Activated T-helper 17 cell treated with anti-CD3 and anti-CD28 coated beads, Interleukin-2, amount 50 U/mL, for 72 hours (primary cell): ENCODE measurements around the gene SPATA3. TPM values are rescaled to one million over a fixed set of nuclear protein-coding genes. Genes with fewer than 3 reads are reported as not detected.
"Not testable (repeated sequence)": the region's sequence is repeated elsewhere in the genome, so short reads cannot be mapped to it uniquely, and the experiment has no call there.

ENCODE experiments used
- ATAC-seq: fragments of 150-1000 bp; cut with Tn5 transposase; replicated peaks from 2 replicates; pipeline ENCODE4 v1.10.0; 2021; ENCODE audit warnings: mild to moderate bottlenecking, moderate library complexity
- H3K27ac Mint-ChIP-seq: one replicate; pipeline ENCODE4 v1.8.0; 2022; ENCODE audit warnings: mixed read lengths
- H3K27me3 Mint-ChIP-seq: one replicate; pipeline ENCODE4 v1.8.0; 2022; ENCODE audit warnings: mixed read lengths
- H3K36me3 Mint-ChIP-seq: one replicate; pipeline ENCODE4 v1.8.0; 2022; ENCODE audit warnings: low read depth, mild to moderate bottlenecking, mixed read lengths
- H3K4me1 Mint-ChIP-seq: one replicate; pipeline ENCODE4 v1.8.0; 2022; ENCODE audit warnings: mixed read lengths
- H3K4me3 Mint-ChIP-seq: one replicate; pipeline ENCODE4 v1.8.0; 2022; ENCODE audit warnings: mild to moderate bottlenecking, mixed read lengths
- H3K9me3 Mint-ChIP-seq: one replicate; pipeline ENCODE4 v1.8.0; 2022; ENCODE audit warnings: mixed read lengths
- total RNA-seq, 2 donors: library from RNA; stranded (reverse); gene quantifications; one replicate each; pipeline ENCODE4 v1.2.3, GENCODE V29; 2022

The SPATA3 gene
- total RNA-seq, 2 donors from 2014 or later = 2.2 to 2.5 TPM

DNA sequence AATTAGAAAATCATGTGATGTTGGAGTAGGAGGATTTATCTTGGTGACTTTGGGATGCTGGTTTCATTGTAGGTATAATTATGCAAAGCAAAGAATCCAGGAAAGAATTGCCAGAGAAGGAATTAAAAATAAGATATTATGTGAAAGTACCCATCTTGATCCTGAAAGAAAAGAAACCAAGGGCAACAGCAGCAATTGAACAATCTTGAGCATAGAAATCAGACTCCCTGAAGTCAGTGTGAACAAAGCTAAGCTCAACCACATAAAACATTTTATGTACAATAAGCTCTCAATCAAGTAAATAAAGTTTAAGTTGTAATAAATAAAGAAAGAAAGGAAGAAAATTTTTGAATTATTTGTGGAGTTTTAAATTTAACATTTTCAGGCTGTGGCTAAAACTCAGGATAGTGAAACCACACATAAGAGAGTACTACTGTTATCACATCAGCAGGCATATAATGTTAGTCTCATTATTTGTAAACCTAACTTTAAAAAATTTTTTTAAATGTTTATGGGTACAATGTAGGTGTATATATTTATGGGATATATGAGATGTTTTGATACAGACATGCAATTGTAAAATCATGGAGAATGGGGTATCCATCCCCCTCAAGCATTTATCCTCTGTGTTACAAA, 38.0 kb upstream of the SPATA3 start:
- Mint-ChIP-seq H3K4me3 (peak overlapping the region; percentile 94), H3K27me3 (peaks cover 20% of the 10 kb centered on the region), H3K9me3 (peaks cover under 1% of the 10 kb centered on the region), H3K36me3 (peaks cover 26% of the 10 kb centered on the region), H3K4me1 (peaks cover 33% of the 10 kb centered on the region), H3K27ac (peak overlapping the region; percentile 96)
- ATAC-seq = peak; percentile 20

GRCh38 chr2:230958820-230959756, 36.8 kb upstream of the SPATA3 start:
- ATAC-seq = no peak
- peaks cover 26% of the 10 kb centered on the region for H3K36me3 Mint-ChIP-seq
- H3K27ac Mint-ChIP-seq = peak overlapping the region; percentile 96
- H3K4me3 Mint-ChIP-seq = peak overlapping the region; percentile 94
- peaks cover 4% of the 10 kb centered on the region for H3K9me3 Mint-ChIP-seq
- peaks cover 28% of the 10 kb centered on the region for H3K4me1 Mint-ChIP-seq
- H3K27me3 Mint-ChIP-seq = peaks cover 17% of the 10 kb centered on the region

- peaks cover 23% of the 10 kb centered on the region for H3K4me1 Mint-ChIP-seq
- peaks cover 4% of the 10 kb centered on the region for H3K9me3 Mint-ChIP-seq
- H3K36me3 Mint-ChIP-seq = peaks cover 21% of the 10 kb centered on the region
- peaks cover 16% of the 10 kb centered on the region for H3K27me3 Mint-ChIP-seq
- no peak overlapping the region for H3K4me3 Mint-ChIP-seq
- ATAC-seq = no peak
- H3K27ac Mint-ChIP-seq = no peak overlapping the region
Observed at GRCh38 chr2:230960026-230960425, 35.9 kb upstream of the SPATA3 start.

DNA sequence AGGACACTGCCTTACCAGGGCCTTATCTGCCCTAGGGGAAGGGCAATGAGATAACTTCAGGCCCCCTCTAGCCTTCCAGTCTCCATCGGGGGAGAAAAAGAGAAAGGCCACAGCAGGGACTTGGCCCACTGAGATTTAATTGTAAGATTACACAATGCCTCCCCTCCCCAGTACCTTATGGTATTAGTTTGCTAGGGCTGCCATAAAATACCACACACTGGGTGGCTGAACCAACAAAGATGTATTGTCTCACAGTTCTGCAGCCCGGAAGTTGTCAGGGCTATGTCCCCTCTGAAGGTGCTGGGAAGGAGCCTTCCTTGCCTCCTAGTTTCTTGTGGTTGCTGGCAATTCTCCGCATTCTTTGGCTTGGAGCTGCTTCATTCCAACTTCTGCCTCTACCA, 34.8 kb upstream of the SPATA3 start:
- peaks cover 4% of the 10 kb centered on the region for H3K9me3 Mint-ChIP-seq
- H3K36me3 Mint-ChIP-seq = peaks cover 21% of the 10 kb centered on the region
- H3K4me1 Mint-ChIP-seq = peaks cover 17% of the 10 kb centered on the region
- ATAC-seq = no peak
- no peak overlapping the region for H3K27ac Mint-ChIP-seq
- H3K27me3 Mint-ChIP-seq = peaks cover 12% of the 10 kb centered on the region
- H3K4me3 Mint-ChIP-seq = no peak overlapping the region

- H3K27me3 Mint-ChIP-seq = peaks cover 8% of the 10 kb centered on the region
- peaks cover under 1% of the 10 kb centered on the region for H3K4me1 Mint-ChIP-seq
- no peak for ATAC-seq
- H3K27ac Mint-ChIP-seq = no peak overlapping the region
- no peak overlapping the region for H3K4me3 Mint-ChIP-seq
- H3K36me3 Mint-ChIP-seq = no peaks in the 10 kb centered on the region
- H3K9me3 Mint-ChIP-seq = peaks cover 4% of the 10 kb centered on the region
Observed at GRCh38 chr2:230964136-230964730, 31.7 kb upstream of the SPATA3 start.

GRCh38 chr2:230967113-230967512, 28.8 kb upstream of the SPATA3 start:
- no peak overlapping the region for H3K4me3 Mint-ChIP-seq
- peaks cover 4% of the 10 kb centered on the region for H3K9me3 Mint-ChIP-seq
- H3K4me1 Mint-ChIP-seq = peaks cover 6% of the 10 kb centered on the region
- H3K27me3 Mint-ChIP-seq = peaks cover 4% of the 10 kb centered on the region
- no peak for ATAC-seq
- H3K27ac Mint-ChIP-seq = no peak overlapping the region
- no peaks in the 10 kb centered on the region for H3K36me3 Mint-ChIP-seq

- ATAC-seq, H3K4me1 Mint-ChIP-seq, H3K27ac Mint-ChIP-seq, H3K36me3 Mint-ChIP-seq, H3K27me3 Mint-ChIP-seq, H3K9me3 Mint-ChIP-seq: not testable (repeated sequence)
- peak overlapping the region; percentile 62 for H3K4me3 Mint-ChIP-seq
Observed at GRCh38 chr2:230968314-230968713, 27.6 kb upstream of the SPATA3 start.

- H3K9me3 Mint-ChIP-seq = no peaks in the 10 kb centered on the region
- ATAC-seq = peak; percentile 12
- H3K4me3 Mint-ChIP-seq = peak overlapping the region; percentile 62
Observed at GRCh38 chr2:230968921-230969658, 26.8 kb upstream of the SPATA3 start.

GRCh38 chr2:230969659-230970015, 26.3 kb upstream of the SPATA3 start:
- H3K27ac Mint-ChIP-seq = no peak overlapping the region
- peaks cover 17% of the 10 kb centered on the region for H3K4me1 Mint-ChIP-seq
- peak overlapping the region; percentile 62 for H3K4me3 Mint-ChIP-seq
- H3K27me3 Mint-ChIP-seq = no peaks in the 10 kb centered on the region
- no peak for ATAC-seq
- H3K9me3 Mint-ChIP-seq = no peaks in the 10 kb centered on the region
- no peaks in the 10 kb centered on the region for H3K36me3 Mint-ChIP-seq

More at GRCh38 chr2:230968921-230969658, 26.8 kb upstream of the SPATA3 start:
- H3K27me3 Mint-ChIP-seq = no peaks in the 10 kb centered on the region
- no peak overlapping the region for H3K27ac Mint-ChIP-seq
- peaks cover 12% of the 10 kb centered on the region for H3K4me1 Mint-ChIP-seq
- no peaks in the 10 kb centered on the region for H3K36me3 Mint-ChIP-seq

DNA sequence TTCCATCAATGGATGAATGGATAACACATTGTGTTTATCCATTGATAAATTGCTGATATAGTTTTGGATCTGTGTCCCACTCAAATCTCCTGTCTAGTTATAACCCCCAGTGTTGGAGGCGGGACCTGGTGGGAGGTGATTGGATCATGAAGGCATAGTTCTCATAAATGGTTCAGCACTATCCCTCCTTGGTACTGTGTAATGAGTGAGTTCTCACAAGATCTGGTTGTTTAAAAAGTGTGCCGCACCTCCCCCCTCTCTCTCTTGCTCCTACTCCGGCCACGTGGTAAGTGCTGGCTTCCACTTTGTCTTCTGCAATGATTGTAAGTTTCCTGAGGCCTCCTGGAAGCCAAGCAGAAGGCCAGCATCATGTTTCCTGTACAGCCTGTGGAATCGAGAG, 23.9 kb upstream of the SPATA3 start:
- H3K4me1 Mint-ChIP-seq = peaks cover 35% of the 10 kb centered on the region
- no peaks in the 10 kb centered on the region for H3K27me3 Mint-ChIP-seq
- ATAC-seq = no peak
- no peak overlapping the region for H3K4me3 Mint-ChIP-seq
- no peaks in the 10 kb centered on the region for H3K9me3 Mint-ChIP-seq
- no peaks in the 10 kb centered on the region for H3K36me3 Mint-ChIP-seq
- no peak overlapping the region for H3K27ac Mint-ChIP-seq

- Mint-ChIP-seq H3K36me3 (no peaks in the 10 kb centered on the region), H3K4me1 (peaks cover 40% of the 10 kb centered on the region), H3K4me3 (peak overlapping the region; percentile 76), H3K27ac (peak overlapping the region; percentile 93), H3K27me3 (no peaks in the 10 kb centered on the region), H3K9me3 (no peaks in the 10 kb centered on the region)
- peak; percentile 93 for ATAC-seq
Observed at GRCh38 chr2:230974096-230974913, 21.6 kb upstream of the SPATA3 start.

DNA sequence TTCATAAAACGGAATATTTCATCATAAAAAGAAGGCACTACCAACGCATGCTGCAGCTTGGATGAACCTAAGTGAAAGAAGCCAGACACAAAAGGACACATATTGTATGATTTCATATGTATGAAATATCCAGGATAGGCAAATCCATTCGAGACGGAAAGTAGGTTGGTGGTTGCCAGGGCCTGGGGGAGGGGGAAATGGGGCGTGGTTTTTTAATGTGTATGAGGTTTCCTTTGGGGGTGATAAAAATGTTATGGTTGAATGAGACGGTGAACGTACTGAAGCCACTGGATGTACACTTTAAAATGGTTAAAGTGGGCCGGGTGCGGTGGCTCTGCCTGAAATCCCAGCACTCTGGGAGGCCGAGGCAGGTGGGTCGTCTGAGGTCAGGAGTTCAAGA, 20.0 kb upstream of the SPATA3 start:
- peaks cover 42% of the 10 kb centered on the region for H3K4me1 Mint-ChIP-seq
- ATAC-seq = no peak
- H3K4me3 Mint-ChIP-seq = peak overlapping the region; percentile 76

DNA sequence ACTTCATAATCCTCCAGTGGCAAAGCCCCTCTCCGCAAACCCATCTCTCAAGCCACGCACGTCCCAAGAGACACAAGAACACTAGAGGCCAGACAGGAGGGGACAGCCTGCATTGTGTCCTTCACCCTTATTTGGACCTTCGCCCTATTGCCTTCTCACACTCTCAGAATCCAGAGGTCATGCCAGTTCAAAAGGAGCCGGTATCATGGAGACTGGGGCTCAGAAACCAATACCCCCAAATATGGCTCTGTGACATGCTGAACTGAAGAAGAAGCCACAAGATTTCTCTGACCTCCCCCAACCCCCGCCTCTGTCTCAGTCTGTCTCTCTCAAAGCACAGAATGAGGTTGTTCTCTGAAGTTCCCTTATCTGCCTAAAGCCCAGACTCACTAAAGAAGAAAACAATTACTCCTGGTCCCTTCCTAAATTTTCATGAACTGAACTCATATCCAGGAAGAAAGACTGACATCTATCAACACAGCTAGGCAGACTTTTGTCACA, 19.2 kb upstream of the SPATA3 start:
- H3K9me3 Mint-ChIP-seq = no peaks in the 10 kb centered on the region
- no peak for ATAC-seq
- peaks cover 2% of the 10 kb centered on the region for H3K36me3 Mint-ChIP-seq
- peak overlapping the region; percentile 1 for H3K4me3 Mint-ChIP-seq
- H3K4me1 Mint-ChIP-seq = peaks cover 46% of the 10 kb centered on the region
- no peak overlapping the region for H3K27ac Mint-ChIP-seq
- H3K27me3 Mint-ChIP-seq = no peaks in the 10 kb centered on the region

More for the DNA sequence above, 20.0 kb upstream of the SPATA3 start:
- Mint-ChIP-seq H3K27me3 (no peaks in the 10 kb centered on the region), H3K27ac (peak overlapping the region; percentile 13), H3K36me3 (no peaks in the 10 kb centered on the region), H3K9me3 (no peaks in the 10 kb centered on the region)
